ENCODE data around the gene NRAP. TPM values are rescaled to one million over a fixed set of nuclear protein-coding genes. Genes with fewer than 3 reads are reported as not detected.
A peak's percentile ranks its signal among the peaks of the same experiment; 100 is the strongest.

NRAP gene
- polyA plus RNA-seq, 1 donor (not counting 4 experiments of a cell fraction or from before 2014, with no cell fraction given), result not detected

DNA sequence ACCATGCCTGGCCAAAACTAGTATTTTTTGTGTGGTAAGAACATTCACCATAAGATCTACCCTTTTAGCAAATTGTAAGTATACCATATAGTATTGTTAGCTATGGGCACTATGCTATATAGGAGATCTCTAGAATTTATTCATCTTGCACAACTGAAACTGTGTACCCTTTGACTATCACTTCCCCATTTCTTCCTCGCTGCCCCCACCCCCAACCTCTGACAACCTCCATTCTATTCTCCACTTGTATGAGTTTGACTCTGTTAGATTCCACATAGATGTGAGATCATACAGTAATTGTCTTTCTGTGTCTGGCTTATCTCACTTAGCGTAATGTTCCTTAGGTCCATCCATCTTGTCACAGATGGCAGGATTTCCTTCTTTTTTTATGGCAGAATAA lies 19.5 kb upstream of the NRAP start:
- no peaks in the 10 kb centered on the region for H3K9me3 ChIP-seq (ENCODE audit: control insufficient read depth, low read depth, low read length)
- TF ChIP-seq EZH2 (IDR thresholded peaks at IDR 0.05; ENCODE audit: low read length), result no peak
- TF ChIP-seq, protein P1, sequence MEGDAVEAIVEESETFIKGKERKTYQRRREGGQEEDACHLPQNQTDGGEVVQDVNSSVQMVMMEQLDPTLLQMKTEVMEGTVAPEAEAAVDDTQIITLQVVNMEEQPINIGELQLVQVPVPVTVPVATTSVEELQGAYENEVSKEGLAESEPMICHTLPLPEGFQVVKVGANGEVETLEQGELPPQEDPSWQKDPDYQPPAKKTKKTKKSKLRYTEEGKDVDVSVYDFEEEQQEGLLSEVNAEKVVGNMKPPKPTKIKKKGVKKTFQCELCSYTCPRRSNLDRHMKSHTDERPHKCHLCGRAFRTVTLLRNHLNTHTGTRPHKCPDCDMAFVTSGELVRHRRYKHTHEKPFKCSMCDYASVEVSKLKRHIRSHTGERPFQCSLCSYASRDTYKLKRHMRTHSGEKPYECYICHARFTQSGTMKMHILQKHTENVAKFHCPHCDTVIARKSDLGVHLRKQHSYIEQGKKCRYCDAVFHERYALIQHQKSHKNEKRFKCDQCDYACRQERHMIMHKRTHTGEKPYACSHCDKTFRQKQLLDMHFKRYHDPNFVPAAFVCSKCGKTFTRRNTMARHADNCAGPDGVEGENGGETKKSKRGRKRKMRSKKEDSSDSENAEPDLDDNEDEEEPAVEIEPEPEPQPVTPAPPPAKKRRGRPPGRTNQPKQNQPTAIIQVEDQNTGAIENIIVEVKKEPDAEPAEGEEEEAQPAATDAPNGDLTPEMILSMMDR (optimal IDR thresholded peaks at IDR 0.05 in 1 of 3, IDR thresholded peaks at IDR 0.05 in 1 of 3, conservative IDR thresholded peaks at IDR 0.05 in 1 of 3; ENCODE audit: extremely low read depth in 1 of 3, insufficient read depth in 2 of 3, low read length in 3 of 3), result no peak
- H3K9ac ChIP-seq (ENCODE audit: control insufficient read depth, extremely low read depth, insufficient read depth, low read length), result no peak overlapping the region
- no peak overlapping the region for H3K4me3 ChIP-seq (ENCODE audit: control insufficient read depth in 2 of 3, extremely low read depth in 1 of 3, insufficient read depth in 2 of 3, low read depth in 1 of 3, low read length in 3 of 3)
- H3K79me2 ChIP-seq (ENCODE audit: control insufficient read depth, insufficient read depth, low read length), result peaks cover 44% of the 10 kb centered on the region
- no peak for DNase-seq (ENCODE audit: low read depth, low spot score)
- peaks cover 0 to 1% of the 10 kb centered on the region in 2 experiments for H3K36me3 ChIP-seq (ENCODE audit: control insufficient read depth in 2 of 2, extremely low read depth in 1 of 2, insufficient read depth in 2 of 2, low read length in 2 of 2)
- H3K9me1 ChIP-seq (ENCODE audit: control insufficient read depth, extremely low read depth, insufficient read depth, low read length), result no peaks in the 10 kb centered on the region
- no peak overlapping the region for H2AFZ ChIP-seq (ENCODE audit: control insufficient read depth, low read length)
- dilution Hi-C loops (cut with MboI; ENCODE audit: extremely low pct_ligation_motif_present, low sequenced_read_pairs), result no loop called here
- no peaks in the 10 kb centered on the region for H4K20me1 ChIP-seq (ENCODE audit: control insufficient read depth, extremely low read depth, insufficient read depth, low read length)
- H3K27me3 ChIP-seq (ENCODE audit: control insufficient read depth, extremely low read depth, insufficient read depth, low read length), result no peaks in the 10 kb centered on the region
- FAIRE-seq, result no peak
- H3K4me1 ChIP-seq (ENCODE audit: control insufficient read depth, extremely low read depth, insufficient read depth, low read length), result peaks cover 10% of the 10 kb centered on the region
- H3K4me2 ChIP-seq (ENCODE audit: control insufficient read depth, extremely low read depth, insufficient read depth, low read depth, low read length), result no peak overlapping the region
- H3K27ac ChIP-seq (ENCODE audit: control insufficient read depth, insufficient read depth, low read length), result no peak overlapping the region

DNA sequence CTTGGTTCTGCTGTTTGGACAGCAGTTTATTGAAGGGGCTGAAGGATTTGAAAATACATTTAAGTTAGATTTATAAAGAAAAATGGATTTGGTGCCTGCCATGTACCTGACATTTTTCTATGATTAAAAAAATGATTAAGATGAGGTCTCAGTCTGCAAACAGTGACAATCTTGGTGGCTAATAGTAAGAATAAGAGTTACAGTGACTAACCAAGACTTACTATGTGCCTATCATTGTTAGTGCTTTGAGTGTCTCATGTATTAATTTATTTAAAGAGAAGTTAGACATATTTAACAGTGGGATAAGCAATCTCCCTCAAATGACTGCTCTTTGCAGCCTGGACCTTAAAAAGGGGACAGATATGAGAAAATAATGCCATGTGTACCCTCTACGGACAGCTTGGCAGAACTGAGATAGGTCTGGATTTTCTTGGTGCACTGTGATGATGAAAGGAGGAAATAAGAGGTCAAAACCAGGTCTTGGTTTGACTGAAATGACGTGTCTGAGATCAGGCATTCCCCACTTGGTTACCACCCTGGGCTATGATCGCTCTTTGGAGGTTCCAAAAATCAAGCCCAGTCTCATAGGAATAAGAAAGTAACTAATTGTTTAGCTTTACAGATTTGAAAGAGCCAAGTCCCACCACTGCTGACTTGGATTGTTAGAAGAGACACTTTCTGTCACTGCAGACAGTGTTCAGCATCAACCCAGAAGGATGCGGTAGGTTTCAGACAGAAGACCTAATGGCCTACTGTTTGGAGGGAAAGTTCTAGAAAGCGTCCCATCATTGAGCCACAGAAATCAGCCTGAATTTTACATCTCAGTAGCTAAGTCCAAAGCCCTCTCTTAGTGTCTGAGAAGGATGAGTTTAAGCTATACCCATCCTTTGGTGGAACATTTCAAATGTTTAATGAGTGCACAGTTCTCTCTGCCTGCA lies 18.0 kb upstream of the NRAP start:
- H3K9me1 ChIP-seq (ENCODE audit: control insufficient read depth, extremely low read depth, insufficient read depth, low read length), result no peaks in the 10 kb centered on the region
- peaks cover 0 to 1% of the 10 kb centered on the region in 2 experiments for H3K36me3 ChIP-seq (ENCODE audit: control insufficient read depth in 2 of 2, extremely low read depth in 1 of 2, insufficient read depth in 2 of 2, low read length in 2 of 2)
- no peaks in the 10 kb centered on the region for H3K27me3 ChIP-seq (ENCODE audit: control insufficient read depth, extremely low read depth, insufficient read depth, low read length)
- no peak for DNase-seq (ENCODE audit: low read depth, low spot score)
- H3K4me2 ChIP-seq (ENCODE audit: control insufficient read depth, extremely low read depth, insufficient read depth, low read depth, low read length), result no peak overlapping the region
- no peak overlapping the region for H2AFZ ChIP-seq (ENCODE audit: control insufficient read depth, low read length)
- peaks cover 39% of the 10 kb centered on the region for H3K79me2 ChIP-seq (ENCODE audit: control insufficient read depth, insufficient read depth, low read length)
- no peaks in the 10 kb centered on the region for H4K20me1 ChIP-seq (ENCODE audit: control insufficient read depth, extremely low read depth, insufficient read depth, low read length)
- peaks cover 10% of the 10 kb centered on the region for H3K4me1 ChIP-seq (ENCODE audit: control insufficient read depth, extremely low read depth, insufficient read depth, low read length)
- H3K9ac ChIP-seq (ENCODE audit: control insufficient read depth, extremely low read depth, insufficient read depth, low read length), result no peak overlapping the region
- dilution Hi-C loops (cut with MboI; ENCODE audit: extremely low pct_ligation_motif_present, low sequenced_read_pairs), result no loop called here
- no peak for FAIRE-seq
- TF ChIP-seq, protein P1 (optimal IDR thresholded peaks at IDR 0.05 in 1 of 3, IDR thresholded peaks at IDR 0.05 in 1 of 3, conservative IDR thresholded peaks at IDR 0.05 in 1 of 3; ENCODE audit: extremely low read depth in 1 of 3, insufficient read depth in 2 of 3, low read length in 3 of 3), result no peak
- no peak for TF ChIP-seq EZH2 (IDR thresholded peaks at IDR 0.05; ENCODE audit: low read length)
- H3K9me3 ChIP-seq (ENCODE audit: control insufficient read depth, low read depth, low read length), result no peaks in the 10 kb centered on the region
- H3K4me3 ChIP-seq (ENCODE audit: control insufficient read depth in 2 of 3, extremely low read depth in 1 of 3, insufficient read depth in 2 of 3, low read depth in 1 of 3, low read length in 3 of 3), result peak overlapping the region in 1 of 3 experiments; percentile 95
- no peak overlapping the region for H3K27ac ChIP-seq (ENCODE audit: control insufficient read depth, insufficient read depth, low read length)
